Measurements from ENCODE around the gene EPHA8.

DNA sequence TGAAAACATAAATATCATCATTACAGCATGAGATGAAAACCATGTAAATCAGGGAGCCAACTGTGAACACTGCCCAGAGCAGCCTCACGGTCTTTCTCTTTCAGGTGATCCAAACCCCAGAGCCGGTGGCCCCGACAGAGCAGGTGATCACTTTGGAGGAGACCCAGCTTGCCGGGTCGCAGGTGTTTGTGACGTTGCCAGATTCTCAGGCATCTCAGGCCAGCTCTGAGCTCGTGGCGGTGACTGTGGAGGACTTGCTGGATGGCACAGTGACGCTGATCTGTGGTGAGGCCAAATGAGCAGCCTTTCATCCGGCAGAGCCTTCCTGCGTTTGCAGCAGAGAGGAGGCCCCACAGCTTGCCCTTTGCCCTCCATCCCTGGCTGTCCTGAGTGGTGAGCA is 37.2 kb upstream of the EPHA8 start:
- TF ChIP-seq, protein P1, sequence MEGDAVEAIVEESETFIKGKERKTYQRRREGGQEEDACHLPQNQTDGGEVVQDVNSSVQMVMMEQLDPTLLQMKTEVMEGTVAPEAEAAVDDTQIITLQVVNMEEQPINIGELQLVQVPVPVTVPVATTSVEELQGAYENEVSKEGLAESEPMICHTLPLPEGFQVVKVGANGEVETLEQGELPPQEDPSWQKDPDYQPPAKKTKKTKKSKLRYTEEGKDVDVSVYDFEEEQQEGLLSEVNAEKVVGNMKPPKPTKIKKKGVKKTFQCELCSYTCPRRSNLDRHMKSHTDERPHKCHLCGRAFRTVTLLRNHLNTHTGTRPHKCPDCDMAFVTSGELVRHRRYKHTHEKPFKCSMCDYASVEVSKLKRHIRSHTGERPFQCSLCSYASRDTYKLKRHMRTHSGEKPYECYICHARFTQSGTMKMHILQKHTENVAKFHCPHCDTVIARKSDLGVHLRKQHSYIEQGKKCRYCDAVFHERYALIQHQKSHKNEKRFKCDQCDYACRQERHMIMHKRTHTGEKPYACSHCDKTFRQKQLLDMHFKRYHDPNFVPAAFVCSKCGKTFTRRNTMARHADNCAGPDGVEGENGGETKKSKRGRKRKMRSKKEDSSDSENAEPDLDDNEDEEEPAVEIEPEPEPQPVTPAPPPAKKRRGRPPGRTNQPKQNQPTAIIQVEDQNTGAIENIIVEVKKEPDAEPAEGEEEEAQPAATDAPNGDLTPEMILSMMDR (IDR thresholded peaks at IDR 0.05), result no peak
- TF ChIP-seq POLR2AphosphoS5 (IDR thresholded peaks at IDR 0.05; ENCODE audit: insufficient read depth in 1 of 2, low read depth in 1 of 2), result no peak

Measured in vagina (tissue), 2 donors.